A673 (cell line): ENCODE measurements around the gene GAS2L2. TPM values are rescaled to one million over a fixed set of nuclear protein-coding genes. Genes with fewer than 3 reads are reported as not detected.

Experiments used
- BruUV-seq: library from RNA; stranded (reverse); fragments of 400-500 nt; replicated peaks from 2 replicates; lab custom pipeline; 2021; lab: Mats Ljungman, UMichigan
- CTCF ChIA-PET: fragments of 300-600 bp; sonication (Branson Sonifier 250); formaldehyde crosslinking; loops from one replicate; lab custom pipeline; 2022; ENCODE audit warnings: antibody characterized with exemption; lab: Charles Lee
- POLR2A ChIA-PET: fragments of 300-600 bp; sonication (Branson Sonifier 250); formaldehyde crosslinking; loops from one replicate; lab custom pipeline; 2022; ENCODE audit warnings: antibody characterized with exemption; ENCODE audit not compliant: low non-redundant PET; lab: Charles Lee
- DNase-seq: peaks from one replicate; pipeline ENCODE4 v3.0.0-alpha.2; 2015; ENCODE audit warnings: low spot score
- H3K27ac ChIP-seq: fragments of 200-600 bp; sonication (generic); 2 replicates; pipeline ENCODE4 v1.5.1; 2016; ENCODE audit warnings: mixed run types, low read depth, mild to moderate bottlenecking, mixed read lengths, antibody characterized with exemption, low read length; ENCODE audit not compliant: poor library complexity, severe bottlenecking
- H3K27me3 ChIP-seq: fragments of 200-600 bp; sonication (generic); replicated peaks from 2 replicates; pipeline ENCODE4 v1.6.1; 2017; ENCODE audit warnings: mixed run types, low read depth, mild to moderate bottlenecking, mixed read lengths, antibody characterized with exemption, low read length; ENCODE audit not compliant: insufficient read depth, poor library complexity
- H3K36me3 ChIP-seq: fragments of 200-600 bp; sonication (generic); 2 replicates; pipeline ENCODE4 v1.6.1; 2016; ENCODE audit warnings: mixed run types, mild to moderate bottlenecking, mixed read lengths, antibody characterized with exemption, low read length; ENCODE audit not compliant: insufficient read depth, poor library complexity, severe bottlenecking
- H3K4me1 ChIP-seq: fragments of 200-600 bp; sonication (generic); 2 replicates; pipeline ENCODE4 v1.6.1; 2017; ENCODE audit warnings: mixed run types, mild to moderate bottlenecking, mixed read lengths, antibody characterized with exemption, low read length; ENCODE audit not compliant: insufficient read depth, poor library complexity, severe bottlenecking
- H3K4me3 ChIP-seq: fragments of 200-600 bp; sonication (generic); 2 replicates; pipeline ENCODE4 v1.5.1; 2016; ENCODE audit warnings: low read depth, mixed run types, mild to moderate bottlenecking, mixed read lengths, low read length; ENCODE audit not compliant: poor library complexity, severe bottlenecking
- H3K9me3 ChIP-seq: fragments of 200-600 bp; sonication (generic); 2 replicates; pipeline ENCODE4 v1.6.1; 2016; ENCODE audit warnings: mixed run types, low read depth, mild to moderate bottlenecking, mixed read lengths, antibody characterized with exemption, low read length; ENCODE audit not compliant: poor library complexity, severe bottlenecking
- EZH2 ChIP-seq: fragments of 200-600 bp; sonication (generic); IDR thresholded peaks from 2 replicates; pipeline ENCODE4 v1.6.1; 2017; ENCODE audit warnings: borderline replicate concordance, low read depth, mild to moderate bottlenecking, mixed read lengths, antibody characterized with exemption, low read length; ENCODE audit not compliant: poor library complexity, severe bottlenecking
- intact Hi-C: fragments of 100-400 bp; cut with micrococcal nuclease; formaldehyde crosslinking; loops from one replicate; pipeline ENCODE4 v1.10.0; 2022; ENCODE audit not compliant: unreplicated experiment
- total RNA-seq: library from RNA; stranded (reverse); gene quantifications from 2 replicates; pipeline ENCODE4 v1.2.3, GENCODE V29; 2021
- TF ChIP-seq, protein P1 (sequence below): fragments of 300-800, 200-600 bp; sonication (generic); conservative IDR thresholded peaks from 2 replicates; pipeline ENCODE4 v1.5.1; 2017; ENCODE audit warnings: low read depth, mild to moderate bottlenecking, antibody characterized with exemption, low read length, moderate library complexity, mixed read lengths

Gene GAS2L2
- total RNA-seq, 1 experiment from 2014 or later: not detected

GRCh38 chr17:35742896-35743477, 10.1 kb downstream of the GAS2L2 start:
- Histone ChIP-seq H3K27ac (no peak overlapping the region), H3K4me3 (no peak overlapping the region), H3K27me3 (no peaks in the 10 kb centered on the region), H3K4me1 (no peaks in the 10 kb centered on the region), H3K9me3 (no peaks in the 10 kb centered on the region), H3K36me3 (no peaks in the 10 kb centered on the region)
- ChIA-PET POLR2A (no interaction called here), CTCF (no interaction called here)
- TF ChIP-seq, protein P1, sequence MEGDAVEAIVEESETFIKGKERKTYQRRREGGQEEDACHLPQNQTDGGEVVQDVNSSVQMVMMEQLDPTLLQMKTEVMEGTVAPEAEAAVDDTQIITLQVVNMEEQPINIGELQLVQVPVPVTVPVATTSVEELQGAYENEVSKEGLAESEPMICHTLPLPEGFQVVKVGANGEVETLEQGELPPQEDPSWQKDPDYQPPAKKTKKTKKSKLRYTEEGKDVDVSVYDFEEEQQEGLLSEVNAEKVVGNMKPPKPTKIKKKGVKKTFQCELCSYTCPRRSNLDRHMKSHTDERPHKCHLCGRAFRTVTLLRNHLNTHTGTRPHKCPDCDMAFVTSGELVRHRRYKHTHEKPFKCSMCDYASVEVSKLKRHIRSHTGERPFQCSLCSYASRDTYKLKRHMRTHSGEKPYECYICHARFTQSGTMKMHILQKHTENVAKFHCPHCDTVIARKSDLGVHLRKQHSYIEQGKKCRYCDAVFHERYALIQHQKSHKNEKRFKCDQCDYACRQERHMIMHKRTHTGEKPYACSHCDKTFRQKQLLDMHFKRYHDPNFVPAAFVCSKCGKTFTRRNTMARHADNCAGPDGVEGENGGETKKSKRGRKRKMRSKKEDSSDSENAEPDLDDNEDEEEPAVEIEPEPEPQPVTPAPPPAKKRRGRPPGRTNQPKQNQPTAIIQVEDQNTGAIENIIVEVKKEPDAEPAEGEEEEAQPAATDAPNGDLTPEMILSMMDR: no peak
- no peak for TF ChIP-seq EZH2
- no peak for DNase-seq
- intact Hi-C loops: loop anchor here (10.0 kb wide), 1 partner anchor 428 kb away; no protein-coding TSS in a partner anchor
- no TSS peak for BruUV-seq

GRCh38 chr17:35742496-35742895, 10.5 kb downstream of the GAS2L2 start:
- no peak overlapping the region for H3K4me3 ChIP-seq
- DNase-seq: no peak
- ChIA-PET CTCF (no interaction called here), POLR2A (no interaction called here)
- H3K4me1 ChIP-seq: no peaks in the 10 kb centered on the region
- no peak for TF ChIP-seq EZH2
- TF ChIP-seq, protein P1: no peak
- intact Hi-C loops: loop anchor here (10.0 kb wide), 1 partner anchor 428 kb away; no protein-coding TSS in a partner anchor
- no peaks in the 10 kb centered on the region for H3K27me3 ChIP-seq
- BruUV-seq: no TSS peak
- no peaks in the 10 kb centered on the region for H3K36me3 ChIP-seq
- no peaks in the 10 kb centered on the region for H3K9me3 ChIP-seq
- H3K27ac ChIP-seq: no peak overlapping the region

GRCh38 chr17:35740997-35741931, 11.8 kb downstream of the GAS2L2 start:
- H3K4me3 ChIP-seq: no peak overlapping the region
- POLR2A ChIA-PET: no interaction called here
- H3K27ac ChIP-seq: no peak overlapping the region
- no peak for TF ChIP-seq EZH2
- TF ChIP-seq, protein P1: no peak
- no TSS peak for BruUV-seq
- intact Hi-C loops: loop anchor here (10.0 kb wide), 1 partner anchor 426 kb away; no protein-coding TSS in a partner anchor
- no peaks in the 10 kb centered on the region for H3K27me3 ChIP-seq
- CTCF ChIA-PET: no interaction called here
- H3K9me3 ChIP-seq: no peaks in the 10 kb centered on the region
- no peaks in the 10 kb centered on the region for H3K4me1 ChIP-seq
- no peak for DNase-seq
- H3K36me3 ChIP-seq: no peaks in the 10 kb centered on the region
